Measurements from ENCODE around the gene SOX3. TPM values are rescaled to one million over a fixed set of nuclear protein-coding genes. Genes with fewer than 3 reads are reported as not detected.

Gene SOX3
- total RNA-seq, 2 experiments from 2014 or later, result not detected

DNA sequence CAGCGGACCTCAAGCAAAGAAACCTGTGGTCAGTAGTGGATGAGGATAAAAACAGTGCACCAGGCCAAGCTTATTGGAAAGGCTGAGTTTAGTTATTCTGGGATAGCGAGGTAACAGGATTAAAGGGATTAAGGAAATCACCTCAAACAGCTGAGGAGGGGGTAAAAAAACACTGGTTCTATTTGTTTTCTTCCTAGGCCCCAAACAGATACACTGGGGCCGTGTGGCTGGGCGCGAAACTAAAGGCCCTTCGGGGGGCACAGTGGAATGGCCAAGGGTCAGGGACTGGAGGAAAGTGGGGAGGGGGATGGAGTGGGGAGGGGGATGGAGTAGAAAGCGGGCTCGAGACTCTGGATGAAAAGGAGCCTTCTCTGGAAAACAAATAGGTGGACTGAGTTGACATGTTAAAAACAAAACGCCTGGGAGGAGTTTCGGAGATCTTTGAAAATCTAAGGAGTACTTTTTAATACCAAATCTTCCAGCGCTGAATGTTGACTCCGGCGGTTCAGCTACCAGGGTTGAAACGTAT, 2.9 kb downstream of the SOX3 start:
- no peaks in the 10 kb centered on the region for H3K79me2 ChIP-seq (ENCODE audit: insufficient read depth, low read depth, low read length)
- H3K36me3 ChIP-seq (ENCODE audit: insufficient read depth, low read length), result no peaks in the 10 kb centered on the region
- ChIA-PET CTCF (ENCODE audit: unreplicated experiment) (no interaction called here), POLR2A (no interaction called here)
- H3K4me2 ChIP-seq (ENCODE audit: low read length), result no peak overlapping the region
- no peaks in the 10 kb centered on the region for H4K20me1 ChIP-seq (ENCODE audit: insufficient read depth, low read length)
- intact Hi-C loops (cut with micrococcal nuclease; ENCODE audit: unreplicated experiment), result no loop called here
- H3K4me1 ChIP-seq (ENCODE audit: insufficient read depth, low read length, poor library complexity, severe bottlenecking), result no peaks in the 10 kb centered on the region
- BruUV-seq (replicated peaks), result no TSS peak
- H3K27ac ChIP-seq (ENCODE audit: low read depth, low read length, poor library complexity, severe bottlenecking), result no peak overlapping the region
- no peak overlapping the region for H2AFZ ChIP-seq (ENCODE audit: low read length)
- no peaks in the 10 kb centered on the region for H3K9me2 ChIP-seq (ENCODE audit: insufficient read depth, low read length)
- H3K4me3 ChIP-seq (ENCODE audit: low read depth, low read length, poor library complexity, severe bottlenecking), result no peak overlapping the region
- DNase-seq (ENCODE audit: low spot score), result no peak
- no peaks in the 10 kb centered on the region for H3K9me3 ChIP-seq (ENCODE audit: low read length)
- TF ChIP-seq CTCF (conservative IDR thresholded peaks at IDR 0.05; ENCODE audit: low read length) (no peak), EZH2phosphoT487 (IDR thresholded peaks at IDR 0.05; ENCODE audit: borderline replicate concordance, low read depth, low read length) (no peak)

DNA sequence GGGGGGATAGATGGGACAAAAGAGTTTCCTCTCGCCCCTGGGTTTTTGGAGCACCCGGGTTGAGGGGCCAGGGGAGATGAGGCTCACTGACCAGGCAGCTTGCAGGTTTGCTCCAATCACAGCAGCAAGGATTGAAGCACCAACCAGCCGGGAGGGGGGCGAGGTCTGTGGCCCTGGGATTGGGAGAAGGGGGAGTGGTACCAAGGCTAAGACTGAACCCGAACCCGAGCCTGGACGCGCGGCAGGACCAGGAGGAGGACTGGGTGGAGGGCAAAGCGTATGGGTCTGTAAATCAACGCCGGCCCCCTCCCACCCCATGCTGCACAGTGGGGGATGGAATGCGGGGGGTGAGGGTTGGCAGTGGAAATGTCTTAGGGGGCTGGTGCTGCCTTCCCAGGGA, 3.5 kb downstream of the SOX3 start:
- no TSS peak for BruUV-seq (replicated peaks)
- no peaks in the 10 kb centered on the region for H3K9me2 ChIP-seq (ENCODE audit: insufficient read depth, low read length)
- H3K36me3 ChIP-seq (ENCODE audit: insufficient read depth, low read length), result no peaks in the 10 kb centered on the region
- no peak overlapping the region for H2AFZ ChIP-seq (ENCODE audit: low read length)
- H3K27ac ChIP-seq (ENCODE audit: low read depth, low read length, poor library complexity, severe bottlenecking), result no peak overlapping the region
- no peak overlapping the region for H3K4me3 ChIP-seq (ENCODE audit: low read depth, low read length, poor library complexity, severe bottlenecking)
- no peaks in the 10 kb centered on the region for H3K9me3 ChIP-seq (ENCODE audit: low read length)
- no peak overlapping the region for H3K4me2 ChIP-seq (ENCODE audit: low read length)
- ChIA-PET POLR2A (no interaction called here), CTCF (ENCODE audit: unreplicated experiment) (no interaction called here)
- TF ChIP-seq CTCF (conservative IDR thresholded peaks at IDR 0.05; ENCODE audit: low read length), result no peak
- H3K79me2 ChIP-seq (ENCODE audit: insufficient read depth, low read depth, low read length), result no peaks in the 10 kb centered on the region
- no peaks in the 10 kb centered on the region for H3K4me1 ChIP-seq (ENCODE audit: insufficient read depth, low read length, poor library complexity, severe bottlenecking)
- DNase-seq (ENCODE audit: low spot score), result no peak
- intact Hi-C loops (cut with micrococcal nuclease; ENCODE audit: unreplicated experiment), result no loop called here
- no peaks in the 10 kb centered on the region for H4K20me1 ChIP-seq (ENCODE audit: insufficient read depth, low read length)

DNA sequence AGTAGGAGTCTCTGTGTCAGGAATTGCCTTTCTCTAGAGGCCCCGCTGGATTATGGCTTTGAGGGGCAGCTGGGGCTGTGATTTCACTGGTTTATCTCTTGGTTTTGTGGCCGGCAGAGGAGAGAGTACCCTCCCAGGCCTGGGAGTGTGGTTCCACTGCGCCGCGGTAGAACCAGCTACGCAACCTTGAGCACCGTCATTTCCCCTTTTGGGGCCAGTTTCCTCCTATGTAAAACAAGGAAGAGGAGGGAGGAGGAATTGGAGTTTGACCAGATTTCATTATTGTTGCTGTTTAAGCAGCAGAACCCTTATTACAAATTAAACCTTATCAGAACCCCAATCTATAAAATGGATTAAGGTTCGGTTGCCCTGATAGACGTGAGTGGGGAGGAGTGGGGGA, 4.4 kb downstream of the SOX3 start:
- CTCF ChIA-PET (ENCODE audit: unreplicated experiment), result no interaction called here
- POLR2A ChIA-PET, result no interaction called here

More for the DNA sequence above, 4.4 kb downstream of the SOX3 start:
- no peaks in the 10 kb centered on the region for H3K9me2 ChIP-seq (ENCODE audit: insufficient read depth, low read length)
- H3K4me3 ChIP-seq (ENCODE audit: low read depth, low read length, poor library complexity, severe bottlenecking), result no peak overlapping the region
- TF ChIP-seq CTCF (conservative IDR thresholded peaks at IDR 0.05; ENCODE audit: low read length) (no peak), EZH2phosphoT487 (IDR thresholded peaks at IDR 0.05; ENCODE audit: borderline replicate concordance, low read depth, low read length) (no peak)
- no peak overlapping the region for H3K4me2 ChIP-seq (ENCODE audit: low read length)
- H3K27ac ChIP-seq (ENCODE audit: low read depth, low read length, poor library complexity, severe bottlenecking), result no peak overlapping the region
- no TSS peak for BruUV-seq (replicated peaks)
- H4K20me1 ChIP-seq (ENCODE audit: insufficient read depth, low read length), result no peaks in the 10 kb centered on the region
- H3K9me3 ChIP-seq (ENCODE audit: low read length), result no peaks in the 10 kb centered on the region
- H2AFZ ChIP-seq (ENCODE audit: low read length), result no peak overlapping the region
- intact Hi-C loops (cut with micrococcal nuclease; ENCODE audit: unreplicated experiment), result no loop called here
- H3K79me2 ChIP-seq (ENCODE audit: insufficient read depth, low read depth, low read length), result no peaks in the 10 kb centered on the region
- H3K36me3 ChIP-seq (ENCODE audit: insufficient read depth, low read length), result no peaks in the 10 kb centered on the region
- DNase-seq (ENCODE audit: low spot score), result no peak
- H3K4me1 ChIP-seq (ENCODE audit: insufficient read depth, low read length, poor library complexity, severe bottlenecking), result no peaks in the 10 kb centered on the region

Measured in OCI-LY7 (cell line).